Daoy (cell line): Measurements from ENCODE around the gene NAPSA. TPM values are rescaled to one million over a fixed set of nuclear protein-coding genes. Genes with fewer than 3 reads are reported as not detected.

Experiments used
- DNase-seq: peaks from one replicate; pipeline ENCODE4 v3.0.0-alpha.2; 2015; ENCODE audit warnings: low read depth
- total RNA-seq: library from RNA; depleted of rRNA; stranded (reverse); fragments of >200 nt; shearing (Covaris generic); gene quantifications from 2 replicates; pipeline ENCODE4 v1.2.3, GENCODE V29; 2014

Gene NAPSA
- total RNA-seq, 1 experiment from 2014 or later, result not detected

DNA sequence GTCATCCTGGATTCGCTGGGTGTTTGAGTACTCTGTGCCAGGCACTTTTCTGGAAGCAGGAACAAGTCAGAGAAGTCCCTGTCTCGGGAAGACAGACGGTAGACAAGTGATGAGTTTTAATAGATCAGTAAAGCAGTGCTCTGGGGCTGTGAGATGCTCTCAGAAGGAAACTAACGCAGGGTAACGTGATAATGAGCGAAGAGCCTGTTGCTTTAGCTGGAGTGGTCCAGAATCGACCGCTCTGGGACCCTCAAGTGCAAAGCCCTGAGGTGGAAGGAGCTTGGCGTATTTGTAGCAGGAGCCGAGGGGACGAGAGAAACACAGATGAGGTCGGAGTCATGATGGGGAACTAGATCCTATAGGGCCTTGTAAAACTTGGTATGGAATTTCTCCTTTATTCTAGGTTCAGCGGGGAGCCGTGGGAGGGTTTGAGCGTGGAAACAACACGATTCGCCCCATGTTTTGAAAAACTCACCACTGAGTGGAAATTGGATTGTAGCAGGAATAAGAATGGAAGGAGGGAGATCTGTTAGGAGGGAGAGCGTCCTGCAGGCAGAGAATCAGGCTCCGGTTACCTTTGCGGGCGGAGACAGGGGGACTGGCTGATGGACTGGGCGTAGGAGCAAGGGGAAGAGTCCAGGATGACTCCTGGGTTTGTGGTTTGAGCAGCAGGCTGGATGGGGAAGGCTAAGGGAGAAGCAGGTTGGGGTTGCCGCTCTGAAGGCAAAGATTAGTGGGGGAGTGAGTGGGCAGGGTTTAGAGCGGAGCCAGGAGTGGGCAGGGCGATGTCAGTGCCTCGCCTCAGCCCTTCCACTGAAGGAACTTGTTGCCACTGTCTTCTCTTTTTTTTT is 19.5 kb upstream of the NAPSA start:
- peak; percentile 47 for DNase-seq

DNA sequence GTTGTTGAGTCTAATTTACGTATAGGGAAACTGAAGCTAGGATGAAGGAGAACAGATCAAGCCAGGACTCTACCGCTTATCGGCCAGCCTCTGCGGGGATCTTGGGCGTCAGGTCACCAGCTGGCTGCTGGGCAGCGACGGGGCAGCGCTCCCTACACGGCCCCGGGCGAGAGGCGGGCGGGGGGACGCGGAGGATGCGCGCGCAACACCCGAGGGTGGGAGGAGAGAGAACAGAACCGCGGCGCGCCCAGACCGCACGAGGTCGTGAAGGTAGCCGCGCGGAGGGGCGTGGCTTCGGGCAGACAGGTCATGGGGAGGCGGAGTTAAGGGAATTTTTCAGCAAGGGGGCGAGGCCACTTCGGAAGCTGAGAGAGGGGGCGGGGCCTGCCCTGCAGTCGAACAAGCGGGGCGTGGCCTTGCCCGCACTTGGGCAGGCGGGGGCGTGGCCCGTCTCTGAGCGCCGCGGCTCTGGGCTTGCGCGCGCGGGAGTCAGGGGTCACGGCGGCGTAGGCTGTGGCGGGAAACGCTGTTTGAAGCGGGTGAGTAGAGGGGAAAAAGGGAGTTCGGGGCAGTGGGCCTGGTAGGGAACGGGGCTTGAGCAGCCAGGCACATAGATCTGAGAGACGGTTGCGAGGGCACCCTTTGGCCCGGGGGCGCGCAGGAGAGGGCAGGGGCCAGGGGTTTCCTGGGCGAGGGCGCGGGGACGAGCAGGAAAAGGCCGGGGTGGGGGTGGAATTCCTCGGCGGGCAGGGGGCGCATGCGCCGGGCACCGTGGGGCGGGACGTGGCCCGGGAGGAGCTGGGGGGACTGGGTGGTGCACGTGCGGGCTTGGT is 18.6 kb upstream of the NAPSA start, which contains the start of gene POLD1:
Gene POLD1, plus strand, starts transcription at position 496 of the 833 bp plus-strand sequence. CDS start 14,505 bp downstream, outside the sequence.
- DNase-seq, result peak; percentile 99

GRCh38 chr19:50383001-50383851 is 17.8 kb upstream of the NAPSA start:
- no peak for DNase-seq

- DNase-seq, result no peak
Measured at GRCh38 chr19:50381881-50382729, 16.7 kb upstream of the NAPSA start.

GRCh38 chr19:50380751-50381151 is 15.3 kb upstream of the NAPSA start:
- no peak for DNase-seq

DNA sequence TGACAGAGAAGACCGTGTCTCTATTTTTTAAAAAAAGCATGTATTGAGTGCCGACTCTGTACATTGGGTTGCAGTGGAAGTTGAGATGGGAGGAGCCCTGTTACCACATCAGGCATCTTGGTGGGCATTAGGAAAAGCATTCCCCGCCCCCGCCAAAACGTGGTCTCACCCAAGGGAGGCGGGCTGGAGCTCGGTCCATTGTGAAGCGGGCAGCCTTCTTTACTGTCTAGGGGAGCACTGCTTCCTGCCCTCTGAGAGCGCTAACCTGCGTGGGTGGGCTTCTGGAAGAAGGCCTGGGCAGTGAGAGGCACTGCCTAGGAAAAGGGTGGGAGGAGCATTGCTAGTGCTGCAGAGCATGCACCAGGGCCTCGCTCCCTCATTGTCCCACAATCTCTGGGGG is 14.7 kb upstream of the NAPSA start:
- no peak for DNase-seq

GRCh38 chr19:50379602-50380001 is 14.2 kb upstream of the NAPSA start:
- DNase-seq, result no peak

DNA sequence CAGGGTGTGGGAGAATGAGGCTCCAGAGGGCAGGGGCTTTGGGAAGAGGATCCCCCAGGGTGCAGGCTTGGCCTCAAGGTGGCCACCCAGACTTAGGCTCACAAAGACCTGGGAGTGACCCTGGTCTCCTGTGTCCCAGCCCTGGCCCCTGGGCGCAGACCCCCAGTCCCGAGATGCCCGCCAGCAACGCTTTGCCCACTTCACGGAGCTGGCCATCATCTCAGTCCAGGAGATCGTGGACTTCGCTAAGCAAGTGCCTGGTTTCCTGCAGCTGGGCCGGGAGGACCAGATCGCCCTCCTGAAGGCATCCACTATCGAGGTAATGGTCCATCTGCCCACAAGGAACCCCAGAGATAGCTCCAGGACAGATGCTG is 13.4 kb upstream of the NAPSA start:
- no peak for DNase-seq

GRCh38 chr19:50378169-50378862 is 12.9 kb upstream of the NAPSA start:
- no peak for DNase-seq

DNA sequence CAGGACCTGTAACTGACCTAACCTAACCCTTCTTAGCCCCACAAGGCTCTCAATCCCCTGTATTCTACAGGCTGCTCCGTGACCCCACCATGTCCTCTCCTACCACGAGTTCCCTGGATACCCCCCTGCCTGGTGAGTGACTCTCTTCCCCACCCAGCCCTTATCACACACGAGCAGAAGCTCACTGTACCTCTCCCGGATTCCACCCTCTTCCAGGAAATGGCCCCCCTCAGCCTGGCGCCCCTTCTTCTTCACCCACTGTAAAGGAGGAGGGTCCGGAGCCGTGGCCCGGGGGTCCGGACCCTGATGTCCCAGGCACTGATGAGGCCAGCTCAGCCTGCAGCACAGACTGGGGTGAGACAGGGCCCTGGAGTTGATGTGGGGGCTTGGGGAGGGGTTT is 12.1 kb upstream of the NAPSA start:
- no peak for DNase-seq

- no peak for DNase-seq
Measured at GRCh38 chr19:50377051-50377461, 11.6 kb upstream of the NAPSA start.

DNA sequence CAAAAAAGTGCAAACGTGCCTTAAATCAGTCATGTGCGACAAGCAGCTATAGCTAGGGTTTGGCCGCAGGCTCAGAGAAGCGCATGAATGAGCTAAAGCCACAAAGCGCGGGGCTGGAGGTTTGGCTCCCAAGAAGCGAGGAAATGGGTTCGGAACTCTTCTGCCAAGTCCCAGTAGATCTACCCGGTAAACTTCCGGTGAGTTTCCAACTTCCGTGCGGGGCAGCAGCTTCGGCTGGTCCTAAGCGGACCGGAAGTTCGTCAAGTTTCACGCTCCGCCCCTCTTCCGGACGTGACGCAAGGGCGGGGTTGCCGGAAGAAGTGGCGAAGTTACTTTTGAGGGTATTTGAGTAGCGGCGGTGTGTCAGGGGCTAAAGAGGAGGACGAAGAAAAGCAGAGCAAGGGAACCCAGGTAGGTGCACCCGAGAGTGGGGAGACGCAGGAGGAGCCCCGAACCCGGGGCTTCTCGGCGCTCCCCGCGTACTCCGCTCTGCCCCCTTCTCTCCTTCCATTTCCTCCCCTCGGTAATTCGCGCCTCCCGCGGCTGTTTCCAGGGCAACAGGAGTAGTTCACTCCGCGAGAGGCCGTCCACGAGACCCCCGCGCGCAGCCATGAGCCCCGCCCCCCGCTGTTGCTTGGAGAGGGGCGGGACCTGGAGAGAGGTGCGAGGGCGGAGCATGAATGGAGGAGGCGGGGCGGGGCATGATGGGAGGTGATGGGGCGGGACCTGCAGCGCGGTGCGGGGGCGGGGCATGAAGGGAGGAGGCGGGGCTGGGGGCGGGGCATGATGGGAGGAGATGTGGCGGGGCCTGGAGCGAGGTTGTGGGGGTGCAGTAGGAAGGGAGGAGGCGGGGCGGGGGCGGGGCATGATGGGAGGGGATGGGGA is 11.0 kb upstream of the NAPSA start, which contains the start of gene NR1H2:
Gene NR1H2, plus strand, starts transcription at position 292 of the 885 bp plus-strand sequence. CDS start 1,149 bp downstream, outside the sequence.
- peak; percentile 97 for DNase-seq

GRCh38 chr19:50371914-50372475 is 6.6 kb upstream of the NAPSA start:
- DNase-seq, result no peak

- DNase-seq, result peak; percentile 91
Measured at GRCh38 chr19:50368649-50369570, 3.5 kb upstream of the NAPSA start.

DNA sequence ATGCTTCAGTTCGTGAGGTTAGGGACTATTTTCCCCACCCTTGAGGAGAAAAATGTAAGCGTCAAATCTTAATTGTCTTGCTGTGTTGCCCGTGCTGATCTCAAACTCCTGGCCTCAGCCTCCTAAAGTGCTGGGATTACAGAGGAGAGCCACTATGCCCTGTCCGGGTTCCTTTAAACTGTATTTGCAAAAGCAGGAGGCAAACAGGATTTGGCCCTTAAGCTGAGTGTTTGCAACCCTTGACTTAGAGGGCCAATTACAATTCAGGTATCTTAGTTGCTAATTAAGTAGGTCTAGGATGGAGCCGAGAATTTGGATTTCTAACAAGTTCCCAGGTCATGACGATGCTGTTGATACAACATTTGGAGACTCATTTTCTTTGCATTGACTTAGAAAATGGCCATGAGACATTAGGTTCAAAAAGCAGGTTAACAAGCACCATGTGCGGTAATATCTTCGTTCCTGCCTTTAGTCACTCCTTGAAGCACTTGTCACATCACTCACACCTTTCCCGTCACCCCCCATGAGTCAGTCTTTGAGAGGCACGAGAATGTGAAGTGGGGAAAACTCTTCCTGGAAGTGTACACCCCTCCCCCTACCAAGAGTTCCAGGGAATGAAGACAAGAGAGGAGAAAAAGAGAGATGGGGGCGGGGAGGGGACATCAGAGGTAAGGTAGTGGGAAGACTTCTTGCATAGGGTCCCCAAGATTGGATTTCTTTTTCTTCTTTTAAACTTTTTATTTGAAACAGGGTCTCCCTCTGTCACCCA is 2.6 kb downstream of the NAPSA start:
- DNase-seq, result peak; percentile 32

DNA sequence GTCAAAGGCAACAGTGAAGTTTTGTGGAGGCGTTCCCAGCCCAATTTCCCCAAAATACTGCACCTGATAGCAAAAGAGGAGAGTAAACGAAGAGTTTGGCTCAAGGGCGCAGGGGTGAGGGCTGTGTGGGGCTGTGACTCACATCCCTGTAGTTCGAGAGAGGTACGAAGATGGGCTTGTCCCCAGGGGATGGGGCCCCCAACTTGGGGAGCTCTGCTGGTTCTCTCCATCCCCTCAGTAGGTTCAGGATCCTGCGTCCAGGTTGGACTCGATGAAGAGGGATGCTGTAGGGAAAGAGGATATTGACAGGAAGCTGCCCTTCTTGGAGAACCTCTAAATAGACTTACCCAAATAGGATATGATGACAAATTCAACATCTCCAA is 3.4 kb downstream of the NAPSA start:
- no peak for DNase-seq
